NCI-H460 (cell line): ENCODE data around the gene C14orf132. TPM values are rescaled to one million over a fixed set of nuclear protein-coding genes. Genes with fewer than 3 reads are reported as not detected.
"Not testable (repeated sequence)": the region's sequence is repeated elsewhere in the genome, so short reads cannot be mapped to it uniquely, and the experiment has no call there.

Experiments used
- DNase-seq: peaks from one replicate; pipeline ENCODE4 v3.0.0-alpha.2; 2016; ENCODE audit warnings: low read depth; ENCODE audit errors: extremely low read depth
- total RNA-seq: library from RNA; depleted of rRNA; stranded (reverse); fragments of >200 nt; shearing (Covaris generic); gene quantifications from 2 replicates; pipeline ENCODE4 v1.2.3, GENCODE V29; 2014

The C14orf132 gene
- total RNA-seq, 1 experiment from 2014 or later = 0.22 TPM

- DNase-seq = no peak
Observed at GRCh38 chr14:96058576-96059200, 19.5 kb downstream of the C14orf132 start.

- DNase-seq = no peak
Observed at GRCh38 chr14:96059519-96060135, 20.5 kb downstream of the C14orf132 start.

GRCh38 chr14:96060186-96060933 lies 21.2 kb downstream of the C14orf132 start:
- no peak for DNase-seq

GRCh38 chr14:96062010-96062409 lies 22.8 kb downstream of the C14orf132 start:
- no peak for DNase-seq

- DNase-seq = no peak
Observed at GRCh38 chr14:96062506-96062905, 23.3 kb downstream of the C14orf132 start.

GRCh38 chr14:96064866-96065265 lies 25.7 kb downstream of the C14orf132 start:
- no peak for DNase-seq

GRCh38 chr14:96065661-96066459 lies 26.7 kb downstream of the C14orf132 start:
- no peak for DNase-seq

- no peak for DNase-seq
Observed at GRCh38 chr14:96066976-96067375, 27.8 kb downstream of the C14orf132 start.

- DNase-seq = no peak
Observed at GRCh38 chr14:96067985-96068930, 29.1 kb downstream of the C14orf132 start.

- DNase-seq = no peak
Observed at GRCh38 chr14:96069421-96069820, 30.3 kb downstream of the C14orf132 start.

- no peak for DNase-seq
Observed at GRCh38 chr14:96071561-96071960, 32.4 kb downstream of the C14orf132 start.

GRCh38 chr14:96072076-96072475 lies 32.9 kb downstream of the C14orf132 start:
- DNase-seq = no peak

- DNase-seq = no peak
Observed at GRCh38 chr14:96072746-96073145, 33.6 kb downstream of the C14orf132 start.

GRCh38 chr14:96073260-96074039 lies 34.3 kb downstream of the C14orf132 start:
- not testable (repeated sequence) for DNase-seq

GRCh38 chr14:96077983-96078624 lies 38.9 kb downstream of the C14orf132 start:
- DNase-seq = no peak

- DNase-seq = no peak
Observed at GRCh38 chr14:96078625-96079016, 39.5 kb downstream of the C14orf132 start.

- no peak for DNase-seq
Observed at GRCh38 chr14:96079066-96079465, 39.9 kb downstream of the C14orf132 start.

GRCh38 chr14:96080571-96080970 lies 41.4 kb downstream of the C14orf132 start:
- no peak for DNase-seq

- no peak for DNase-seq
Observed at GRCh38 chr14:96081224-96081623, 42.1 kb downstream of the C14orf132 start.
